ENCODE results near the gene MAGOHB.
"Not testable (repeated sequence)": the region's sequence is repeated elsewhere in the genome, so short reads cannot be mapped to it uniquely, and the experiment has no call there.

MAGOHB gene

DNA sequence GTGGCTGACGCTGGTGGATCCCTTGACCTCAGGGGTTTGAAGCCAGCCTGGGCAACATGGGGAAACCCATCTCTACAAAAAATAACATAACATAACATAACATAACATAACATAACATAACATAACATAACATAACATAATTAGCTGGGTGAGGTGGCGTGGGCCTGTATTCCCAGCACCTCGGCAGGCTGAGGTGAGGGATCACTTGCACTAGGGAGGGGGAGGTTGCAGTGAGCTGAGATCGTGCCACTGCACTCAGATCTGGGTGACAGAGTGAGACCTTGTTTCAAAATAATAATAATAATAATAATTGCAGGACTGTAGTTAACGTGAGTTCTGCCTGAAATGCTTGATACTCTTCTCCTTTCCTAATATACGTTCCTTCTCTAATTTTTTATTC is 1.3 kb downstream of the MAGOHB start:
- DNase-seq (ENCODE audit: low spot score): no peak

- not testable (repeated sequence) for DNase-seq (ENCODE audit: low spot score)
Observed at GRCh38 chr12:10611258-10611657, 2.2 kb downstream of the MAGOHB start.

DNA sequence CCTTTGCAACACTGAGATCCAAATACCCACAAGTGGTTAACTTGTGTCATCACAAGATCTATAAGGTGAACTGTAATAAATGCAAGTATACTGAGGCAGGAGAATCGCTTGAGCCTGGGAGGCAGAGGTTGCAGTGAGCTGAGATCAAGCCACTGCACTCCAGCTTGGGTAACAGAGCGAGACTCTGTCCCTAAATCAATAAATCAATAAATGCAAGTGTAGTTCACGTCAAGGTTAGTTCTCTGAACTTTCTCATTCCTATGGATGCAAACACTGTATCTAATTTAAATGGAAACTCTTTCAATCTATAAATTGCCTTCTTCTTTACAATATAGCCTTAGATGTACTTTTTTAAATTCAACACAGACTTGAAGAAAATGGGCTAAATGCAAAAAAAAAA is 3.2 kb downstream of the MAGOHB start:
- no peak for DNase-seq (ENCODE audit: low spot score)

GRCh38 chr12:10607885-10608458 is 5.4 kb downstream of the MAGOHB start:
- DNase-seq (ENCODE audit: low spot score): no peak

- DNase-seq (ENCODE audit: low spot score): no peak
Observed at GRCh38 chr12:10601860-10602259, 11.5 kb downstream of the MAGOHB start.

- no peak for DNase-seq (ENCODE audit: low spot score)
Observed at GRCh38 chr12:10600988-10601387, 12.4 kb downstream of the MAGOHB start.

GRCh38 chr12:10595881-10596280 is 17.5 kb downstream of the MAGOHB start:
- no peak for DNase-seq (ENCODE audit: low spot score)

DNA sequence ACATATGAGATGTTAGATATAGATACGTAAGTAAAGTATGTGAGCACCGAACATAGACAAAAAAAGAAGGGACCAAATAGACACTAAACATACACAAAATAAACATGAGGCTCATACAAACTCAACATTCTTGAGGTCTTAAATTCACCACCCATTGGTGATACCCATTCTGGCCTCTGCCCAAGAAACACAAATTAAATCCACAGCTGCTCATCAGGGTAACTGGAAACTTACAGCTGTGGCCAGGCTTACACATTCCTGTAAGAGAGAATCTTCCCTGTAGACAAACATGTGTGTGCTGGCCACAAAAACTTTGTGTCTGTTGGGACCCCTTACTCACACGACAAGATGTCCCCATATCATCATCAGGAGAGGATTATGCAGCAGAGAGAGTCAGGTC is 22.4 kb downstream of the MAGOHB start:
- DNase-seq (ENCODE audit: low spot score): no peak

DNA sequence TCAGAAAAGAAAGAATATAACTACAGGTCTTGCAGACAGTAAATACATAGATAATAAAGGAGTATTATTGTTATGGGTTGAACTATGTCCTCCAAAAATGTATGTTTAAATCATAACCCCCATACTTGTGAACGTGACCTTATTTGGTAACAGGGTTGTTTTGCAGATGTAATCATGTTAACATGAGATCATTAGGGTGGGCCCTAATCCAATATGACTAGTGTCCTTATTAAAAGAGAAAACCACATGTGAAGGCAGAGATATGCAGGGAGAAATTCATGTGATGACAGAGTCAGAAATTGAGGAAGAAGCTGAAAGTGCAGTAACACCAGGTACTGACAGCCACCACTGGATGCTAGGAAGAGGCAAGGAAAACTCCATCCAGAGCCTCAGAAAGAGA is 29.0 kb downstream of the MAGOHB start:
- no peak for DNase-seq (ENCODE audit: low spot score)

- DNase-seq (ENCODE audit: low spot score): no peak
Observed at GRCh38 chr12:10582704-10583103, 30.7 kb downstream of the MAGOHB start.

DNA sequence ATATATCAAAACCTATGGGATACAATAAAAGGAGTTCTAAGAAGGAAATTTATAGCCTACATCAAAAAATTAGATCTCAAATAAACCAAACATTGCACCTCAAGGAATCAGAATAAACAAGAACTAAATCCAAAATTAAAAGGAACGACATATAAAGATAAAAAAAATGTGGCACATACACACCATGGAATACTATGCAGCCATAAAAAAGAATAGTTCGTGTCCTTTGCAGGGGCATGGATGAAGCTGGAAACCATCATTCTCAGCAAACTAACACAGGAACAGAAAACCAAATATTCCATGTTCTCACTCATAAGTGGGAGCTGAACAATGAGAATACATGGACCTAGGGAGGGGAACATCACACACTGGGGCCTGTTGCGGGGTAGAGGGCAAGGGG is 31.3 kb downstream of the MAGOHB start:
- DNase-seq (ENCODE audit: low spot score): not testable (repeated sequence)

DNA sequence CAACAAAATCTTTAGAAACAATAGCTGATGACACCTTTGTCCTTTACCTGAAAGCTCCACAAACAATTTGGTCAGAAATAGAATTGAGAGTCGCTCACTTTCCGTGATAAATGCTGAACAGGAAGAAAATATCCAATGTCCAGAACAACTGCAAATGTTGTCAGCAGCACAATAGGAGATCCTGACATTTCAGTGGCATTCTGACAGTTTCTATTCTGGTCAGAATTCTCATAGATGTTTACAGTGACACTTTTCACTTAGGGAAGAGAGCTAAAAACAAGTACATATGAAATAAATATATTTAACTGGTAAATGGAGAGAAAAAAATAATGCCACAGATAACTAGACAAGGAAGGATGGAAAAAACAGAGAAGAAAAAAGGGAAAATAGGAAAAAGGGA is 39.1 kb downstream of the MAGOHB start:
- DNase-seq (ENCODE audit: low spot score): no peak

DNA sequence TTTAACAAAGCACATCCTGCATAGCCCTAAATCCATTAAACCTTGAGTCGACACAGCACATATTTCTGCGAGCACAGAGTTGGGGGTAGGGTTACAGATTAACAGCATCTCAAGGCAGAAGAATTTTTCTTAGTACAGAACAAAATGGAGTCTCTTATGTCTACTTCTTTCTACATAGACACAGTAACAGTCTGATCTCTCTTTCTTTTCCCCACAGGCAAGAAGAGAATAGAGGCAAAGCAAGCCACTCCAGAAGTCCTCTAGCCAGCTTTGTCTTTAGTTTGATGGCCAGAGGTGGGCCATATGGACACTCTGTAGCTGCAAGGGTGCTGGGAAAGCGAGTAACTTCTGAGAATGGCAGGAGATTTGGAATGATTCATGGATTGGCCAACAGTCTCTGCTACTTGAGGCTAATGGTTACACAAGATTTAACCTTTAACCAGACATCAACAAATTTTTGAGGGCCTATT is 41.4 kb downstream of the MAGOHB start:
- DNase-seq (ENCODE audit: low spot score): not testable (repeated sequence)

GRCh38 chr12:10571141-10571540 is 42.3 kb downstream of the MAGOHB start:
- DNase-seq (ENCODE audit: low spot score): no peak

DNA sequence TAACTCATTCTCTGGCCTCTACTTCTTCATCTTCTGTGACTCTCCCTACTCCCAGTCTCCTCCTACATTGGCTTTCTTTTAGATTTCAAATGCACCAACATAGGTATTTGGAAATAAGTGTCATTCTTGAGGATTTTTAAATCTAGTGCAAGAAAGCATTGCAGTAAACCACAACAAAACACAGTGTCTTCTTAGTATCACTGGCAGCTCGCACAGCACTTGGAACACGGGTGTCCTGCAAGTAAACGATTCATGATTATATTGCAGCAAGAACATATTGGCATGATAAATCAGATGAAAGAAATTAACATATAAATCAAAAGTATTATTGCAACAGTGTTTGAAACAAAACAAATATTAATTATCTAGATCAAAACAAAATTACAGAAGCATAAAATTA is 45.6 kb downstream of the MAGOHB start:
- DNase-seq (ENCODE audit: low spot score): no peak

DNA sequence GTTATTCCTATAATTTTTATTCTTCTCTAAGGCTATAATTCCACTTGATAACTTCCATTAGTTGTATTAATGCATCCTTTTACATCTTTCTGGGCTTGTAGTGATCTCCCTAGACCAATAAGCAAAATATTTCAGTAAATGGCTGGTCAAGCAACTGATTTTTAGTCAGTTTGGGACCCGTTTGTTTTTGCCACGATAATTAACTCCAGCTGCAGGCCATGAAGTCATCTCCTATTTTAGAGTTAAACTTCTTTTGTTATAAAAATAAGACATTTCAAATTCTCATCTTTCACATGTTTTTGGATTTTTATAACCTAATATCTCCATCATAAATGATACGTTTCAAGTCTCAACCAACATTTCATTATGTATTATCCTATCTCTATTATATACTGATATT is 49.4 kb downstream of the MAGOHB start:
- DNase-seq (ENCODE audit: low spot score): no peak

DNA sequence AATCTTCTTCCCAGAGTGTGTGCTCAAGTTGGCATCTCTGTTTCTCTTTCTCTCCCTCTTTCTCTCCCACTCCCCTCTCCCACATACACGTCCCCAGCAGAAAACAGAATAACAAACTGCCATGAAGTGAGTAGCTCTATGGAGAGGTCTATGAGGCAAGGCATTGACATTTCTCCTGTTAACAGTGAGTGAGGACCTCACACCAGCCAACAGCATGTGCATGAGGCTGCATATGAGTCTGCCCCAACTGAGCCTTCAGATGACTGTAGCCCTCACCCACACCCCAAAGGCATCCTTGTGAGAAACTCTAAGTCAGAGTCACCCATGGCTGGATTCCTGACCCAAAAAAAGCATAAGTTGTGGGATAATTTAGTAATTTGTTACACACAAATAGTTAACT is 50.4 kb downstream of the MAGOHB start:
- DNase-seq (ENCODE audit: low spot score): no peak

DNA sequence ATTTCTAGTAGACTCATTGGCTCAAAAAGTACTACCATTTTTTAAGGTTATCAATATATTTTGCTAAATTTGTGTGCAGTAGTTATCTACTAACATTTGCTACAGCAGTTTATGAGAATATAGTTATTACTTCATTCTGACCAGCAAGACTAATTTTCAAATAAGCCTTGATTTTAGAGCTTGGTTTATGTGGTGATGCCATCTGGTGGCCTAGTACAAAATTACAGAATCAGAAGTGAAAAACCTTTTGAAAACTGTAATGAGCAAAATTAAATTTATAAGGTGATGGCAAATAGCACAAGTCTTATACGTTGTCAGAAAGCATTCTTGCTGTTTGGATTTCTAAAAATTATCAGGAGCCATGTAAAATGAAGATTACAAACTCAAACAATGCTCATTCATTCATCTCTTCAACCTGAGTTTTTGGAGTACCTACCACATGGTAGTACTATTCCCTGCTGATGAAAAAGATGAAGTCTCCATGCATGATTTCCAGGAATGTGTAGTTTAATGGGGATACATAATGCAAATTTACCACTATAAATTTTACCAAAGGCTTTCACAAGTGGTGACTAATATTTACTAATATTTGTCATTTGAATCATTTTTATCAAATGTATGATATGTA is 51.0 kb downstream of the MAGOHB start:
- no peak for DNase-seq (ENCODE audit: low spot score)

DNA sequence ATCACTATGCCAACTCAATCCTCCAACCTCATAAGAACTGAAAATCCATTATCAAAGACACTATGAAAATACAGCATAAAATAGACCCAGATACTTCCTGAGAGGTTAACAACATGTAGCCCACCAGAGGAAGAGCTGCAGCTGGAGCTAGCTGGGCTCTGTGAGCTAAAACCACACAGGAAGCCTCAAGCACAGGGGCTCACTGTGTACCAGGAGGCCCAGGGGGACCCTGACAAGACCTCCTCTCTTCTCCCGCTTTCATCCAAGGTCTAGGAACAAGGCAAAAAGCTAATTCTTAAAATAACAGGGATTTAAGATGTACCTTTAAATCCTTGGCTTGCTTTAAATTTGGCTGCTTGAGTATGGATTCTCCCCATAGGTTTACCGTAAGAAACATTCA is 54.2 kb downstream of the MAGOHB start:
- no peak for DNase-seq (ENCODE audit: low spot score)

DNA sequence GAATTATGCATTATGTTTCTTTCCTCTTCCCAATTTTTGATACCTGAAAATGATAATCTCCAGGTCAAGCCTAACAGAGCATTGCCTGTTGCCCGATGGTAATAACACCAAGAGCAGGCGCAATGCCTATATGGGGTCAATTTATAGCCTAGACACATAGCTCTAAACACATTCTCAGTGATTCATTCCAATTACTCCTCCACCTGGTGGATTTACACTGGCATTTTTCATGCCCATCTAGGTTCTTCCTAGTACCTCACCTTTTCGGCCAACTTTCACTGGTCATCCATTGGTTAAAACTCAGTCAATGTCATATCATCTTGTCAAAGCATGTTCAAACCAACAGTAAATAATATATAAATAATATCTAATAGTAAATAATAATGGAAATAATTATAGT is 54.6 kb downstream of the MAGOHB start:
- no peak for DNase-seq (ENCODE audit: low spot score)

DNA sequence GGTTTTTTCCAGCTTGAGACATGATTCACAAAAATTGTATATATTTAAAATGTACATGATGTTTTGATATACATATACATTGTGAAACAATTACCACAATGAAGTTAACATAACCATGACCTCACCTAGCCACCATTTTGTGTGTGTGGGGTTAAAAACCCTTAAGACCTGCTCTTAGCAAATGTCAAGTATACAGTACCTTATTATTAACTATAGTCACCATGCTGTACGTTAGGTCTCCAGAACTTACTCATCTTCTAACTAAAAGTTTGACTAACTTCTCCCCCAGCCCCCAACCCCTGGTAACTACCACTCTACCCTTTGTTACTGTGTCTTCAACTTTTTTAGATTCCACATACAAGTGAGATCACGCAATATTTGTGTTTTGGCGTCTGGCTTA is 55.1 kb downstream of the MAGOHB start:
- no peak for DNase-seq (ENCODE audit: low spot score)

- DNase-seq (ENCODE audit: low spot score): no peak
Observed at GRCh38 chr12:10557766-10558165, 55.6 kb downstream of the MAGOHB start.

DNA sequence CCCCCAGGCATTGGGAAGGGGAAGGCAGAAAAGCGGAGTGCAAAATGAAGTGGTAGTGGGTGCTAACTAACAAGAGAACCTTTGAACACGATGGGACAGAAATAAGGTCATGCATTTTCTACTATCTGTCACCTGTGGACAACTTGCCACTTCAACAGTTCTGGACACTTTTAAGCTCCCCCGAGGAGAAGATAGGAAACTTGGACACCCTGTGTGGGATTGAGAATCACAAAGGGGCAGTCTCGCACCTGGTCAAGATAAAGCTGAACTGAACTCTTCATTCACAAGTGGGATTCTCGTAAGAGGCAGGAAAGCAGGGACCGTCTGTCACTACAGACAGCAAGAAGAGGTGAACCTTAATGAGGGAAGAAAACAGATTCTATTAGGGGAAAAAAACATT is 56.1 kb downstream of the MAGOHB start:
- no peak for DNase-seq (ENCODE audit: low spot score)

GRCh38 chr12:10554756-10555481 is 58.5 kb downstream of the MAGOHB start:
- no peak for DNase-seq (ENCODE audit: low spot score)

All from ecto neural progenitor cell (in vitro differentiated cells).